Common myeloid progenitor, CD34-positive (primary cell): Measurements from ENCODE around the gene UBE2F.

Experiments
- CTCF ChIA-PET: fragments of 350-600 bp; sonication (Branson Sonifier 250); formaldehyde crosslinking; loops from one replicate; lab custom pipeline; 2021; ENCODE audit warnings: antibody characterized with exemption; lab: Charles Lee
- POLR2A ChIA-PET: fragments of 350-600 bp; sonication (Branson Sonifier 250); formaldehyde crosslinking; loops from one replicate; lab custom pipeline; 2021; ENCODE audit warnings: antibody characterized with exemption; lab: Charles Lee
- DNase-seq, 3 donors: peaks; one replicate each; pipeline versions ENCODE4 v3.0.0 to v3.0.0-alpha.2; 2013
- H3K27ac ChIP-seq, 2 experiments: 1 replicate in 1 of 2; 2 replicates in 1 of 2; pipeline ENCODE4 v1.7.0; 2013; ENCODE audit warnings: inconsistent platforms in 2 of 2, low read length in 2 of 2, mild to moderate bottlenecking in 2 of 2, low read depth in 1 of 2, moderate library complexity in 1 of 2; ENCODE audit not compliant: severe bottlenecking in 2 of 2, insufficient read depth in 1 of 2, poor library complexity in 1 of 2
- H3K27me3 ChIP-seq, 5 experiments: replicated peaks in 2 of 5; 1 replicate in 3 of 5; 2 replicates in 2 of 5; pipeline versions ENCODE4 v1.6.1 to v1.7.0; 2013; ENCODE audit warnings: low read length in 4 of 5, mild to moderate bottlenecking in 2 of 5, moderate library complexity in 2 of 5, inconsistent platforms in 1 of 5; ENCODE audit not compliant: insufficient read depth in 5 of 5, control insufficient read depth in 4 of 5
- H3K36me3 ChIP-seq, 4 experiments: 1 replicate in 2 of 4; 2 replicates in 2 of 4; pipeline versions ENCODE4 v1.6.1 to v1.7.0; 2013; ENCODE audit warnings: low read length in 3 of 4, control low read depth in 1 of 4, mild to moderate bottlenecking in 1 of 4; ENCODE audit not compliant: control insufficient read depth in 4 of 4, insufficient read depth in 4 of 4
- H3K4me1 ChIP-seq, 4 experiments: 1 replicate in 3 of 4; 2 replicates in 1 of 4; pipeline versions ENCODE4 v1.6.1 to v1.7.1; 2013; ENCODE audit warnings: low read length in 3 of 4, mild to moderate bottlenecking in 3 of 4, control low read depth in 1 of 4, inconsistent platforms in 1 of 4, moderate library complexity in 1 of 4; ENCODE audit not compliant: control insufficient read depth in 4 of 4, insufficient read depth in 4 of 4; ENCODE audit errors: control extremely low read depth in 1 of 4
- H3K4me3 ChIP-seq, 7 experiments: 1 replicate in 4 of 7; 2 replicates in 3 of 7; pipeline versions ENCODE4 v1.5.1 to v1.7.0; 2013; ENCODE audit warnings: mild to moderate bottlenecking in 7 of 7, low read length in 6 of 7, moderate library complexity in 6 of 7, inconsistent platforms in 2 of 7, low read depth in 2 of 7, control low read depth in 1 of 7; ENCODE audit not compliant: insufficient read depth in 4 of 7, control insufficient read depth in 1 of 7; ENCODE audit errors: extremely low read depth in 1 of 7
- H3K9me3 ChIP-seq, 5 experiments: 1 replicate in 4 of 5; 2 replicates in 1 of 5; pipeline versions ENCODE4 v1.6.1 to v1.7.1; 2013; ENCODE audit warnings: low read length in 4 of 5, mild to moderate bottlenecking in 2 of 5, inconsistent platforms in 1 of 5, low read depth in 1 of 5, moderate library complexity in 1 of 5; ENCODE audit not compliant: control insufficient read depth in 4 of 5, insufficient read depth in 2 of 5; ENCODE audit errors: control extremely low read depth in 1 of 5
- WGBS: methylation state at CpG from one replicate; pipeline ENCODE4 v1.1.5; 2013; ENCODE audit not compliant: insufficient coverage; 5-methylcytosine and 5-hydroxymethylcytosine counted together

Gene UBE2F

DNA sequence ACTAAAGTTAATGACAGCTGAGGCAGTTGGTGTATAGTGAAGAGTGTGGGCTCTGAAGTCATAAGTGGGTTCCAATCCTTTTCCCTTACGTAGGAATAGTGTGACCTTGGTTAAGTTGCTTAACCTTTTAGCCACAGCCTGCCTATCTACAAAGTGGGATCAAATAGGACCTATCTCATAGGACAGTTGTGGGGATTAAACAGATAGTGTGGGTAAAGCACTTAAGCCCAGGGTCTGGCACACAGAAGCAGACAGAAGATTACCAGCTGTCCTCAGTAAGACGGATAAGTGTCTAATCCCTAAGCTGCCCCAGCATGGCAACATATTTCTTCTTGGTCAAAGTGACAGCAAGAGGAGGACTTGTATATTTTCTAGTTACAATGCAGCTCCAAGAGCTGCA lies 28.2 kb downstream of the UBE2F start:
- WGBS = 100% methylated on average over 1 of the region's 2 CpGs
- Histone ChIP-seq H3K4me1 (peaks cover 0 to 5% (median 1%) of the 10 kb centered on the region in 4 experiments), H3K4me3 (no peak overlapping the region), H3K27me3 (no peaks in the 10 kb centered on the region), H3K9me3 (peaks cover 0 to 2% (median 0%) of the 10 kb centered on the region in 5 experiments), H3K36me3 (peaks cover 8 to 48% (median 23%) of the 10 kb centered on the region in 4 experiments), H3K27ac (no peak overlapping the region)
- ChIA-PET CTCF (interaction anchor here (1.0 kb wide), 1 partner anchor 14 kb away, joined by 3 read pairs; no protein-coding TSS in a partner anchor), POLR2A (no interaction called here)
- peak in 1 of 3 donors; percentile 8 for DNase-seq

DNA sequence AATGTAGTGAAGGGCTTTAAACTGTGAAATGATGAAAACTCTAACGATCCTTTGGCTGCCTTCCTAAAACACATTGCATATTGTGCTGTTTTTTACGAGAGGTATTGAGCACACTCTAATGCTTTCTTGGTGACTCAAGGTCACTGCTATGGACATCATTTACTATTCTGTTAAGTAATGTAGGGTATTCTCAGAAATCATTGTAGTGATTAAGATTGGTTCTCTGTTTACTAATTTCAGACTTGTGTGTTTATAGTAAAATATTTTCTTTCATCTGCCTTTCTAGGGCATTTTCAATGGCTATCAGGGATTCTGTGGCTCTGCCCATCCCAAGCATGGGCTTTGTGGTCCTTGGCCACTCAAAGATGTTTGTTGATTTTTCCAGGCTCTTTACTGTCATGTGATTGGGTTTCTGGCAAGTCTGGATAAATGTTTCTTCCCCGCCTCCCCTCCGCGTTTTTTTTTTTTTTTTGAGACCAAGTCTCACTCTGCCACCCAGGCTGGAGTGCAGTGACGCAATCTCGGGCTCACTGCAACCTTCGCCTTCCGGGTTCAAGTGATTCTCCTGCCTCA lies 29.3 kb downstream of the UBE2F start:
- CTCF ChIA-PET = no interaction called here
- H3K27me3 ChIP-seq = no peaks in the 10 kb centered on the region
- H3K36me3 ChIP-seq = peaks cover 8 to 48% (median 21%) of the 10 kb centered on the region in 4 experiments
- peaks cover 0 to 5% (median 1%) of the 10 kb centered on the region in 4 experiments for H3K4me1 ChIP-seq
- DNase-seq = no peak
- no peak overlapping the region for H3K27ac ChIP-seq
- no peak overlapping the region for H3K4me3 ChIP-seq
- POLR2A ChIA-PET = no interaction called here
- WGBS = 94% methylated on average over 2 of the region's 9 CpGs
- H3K9me3 ChIP-seq = peaks cover 0 to 2% (median 0%) of the 10 kb centered on the region in 5 experiments

DNA sequence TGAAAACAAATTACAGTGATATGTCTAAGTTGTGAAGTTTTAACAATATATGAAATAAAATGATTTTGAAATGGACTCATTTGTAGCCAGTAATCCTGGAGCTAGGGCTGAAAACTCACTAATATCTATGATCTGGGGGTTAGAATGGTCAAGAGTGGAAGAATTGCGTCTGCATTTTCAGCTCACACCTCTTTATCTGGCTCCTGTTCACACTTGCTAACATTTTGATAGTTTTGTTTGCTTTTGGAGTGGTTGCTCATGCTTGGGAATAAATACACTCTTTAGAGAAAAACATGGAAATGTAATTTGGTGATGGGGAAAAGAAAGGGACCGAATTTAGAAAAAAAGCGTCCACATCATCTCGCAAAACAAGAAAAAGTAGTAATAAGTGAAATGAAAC lies 30.7 kb downstream of the UBE2F start:
- DNase-seq = no peak
- Histone ChIP-seq H3K9me3 (peaks cover 0 to 2% (median 0%) of the 10 kb centered on the region in 5 experiments), H3K4me3 (no peak overlapping the region), H3K27ac (no peak overlapping the region), H3K27me3 (no peaks in the 10 kb centered on the region), H3K4me1 (peaks cover 0 to 5% (median 1%) of the 10 kb centered on the region in 4 experiments), H3K36me3 (peaks cover 3 to 36% (median 15%) of the 10 kb centered on the region in 4 experiments)
- POLR2A ChIA-PET = interaction anchor here (0.5 kb wide), 1 partner anchor 189 kb away, joined by 4 read pairs; no protein-coding TSS in a partner anchor
- WGBS = 63% methylated on average over 3 of the region's 4 CpGs
- CTCF ChIA-PET = interaction anchor here (0.7 to 1.4 kb wide), 4 partner anchors 16 to 159 kb away, joined by 3 read pairs; no protein-coding TSS in a partner anchor

DNA sequence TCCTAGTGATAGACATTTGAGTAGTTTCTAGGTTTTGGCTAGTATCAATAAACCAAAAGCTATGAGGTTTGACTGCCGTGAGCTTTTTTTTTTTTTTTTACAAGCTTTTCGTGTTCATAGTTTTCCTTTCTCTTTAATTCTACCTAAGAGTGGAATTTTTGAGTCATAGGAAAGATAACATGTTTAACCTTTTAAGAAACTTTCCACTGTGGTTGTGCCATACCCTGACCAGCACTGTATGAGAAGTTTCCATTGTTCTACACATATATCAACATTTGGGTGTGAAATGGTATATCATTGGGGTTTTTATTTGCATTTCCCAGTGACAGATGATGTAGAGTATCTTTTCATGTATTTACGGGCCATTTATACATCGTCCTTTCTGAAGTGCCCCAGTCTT lies 31.7 kb downstream of the UBE2F start:
- Histone ChIP-seq H3K36me3 (peaks cover 0 to 33% (median 14%) of the 10 kb centered on the region in 4 experiments), H3K27ac (no peak overlapping the region), H3K27me3 (no peaks in the 10 kb centered on the region), H3K4me3 (peak overlapping the region in 2 of 7 experiments; percentile 38 to 42), H3K9me3 (peaks cover 0 to 2% (median 0%) of the 10 kb centered on the region in 5 experiments), H3K4me1 (peaks cover 0 to 5% (median 3%) of the 10 kb centered on the region in 4 experiments)
- ChIA-PET CTCF (no interaction called here), POLR2A (no interaction called here)
- 80% methylated on average over 1 of the region's 4 CpGs for WGBS
- DNase-seq = peak in 2 of 3 donors; percentile 55 to 56

DNA sequence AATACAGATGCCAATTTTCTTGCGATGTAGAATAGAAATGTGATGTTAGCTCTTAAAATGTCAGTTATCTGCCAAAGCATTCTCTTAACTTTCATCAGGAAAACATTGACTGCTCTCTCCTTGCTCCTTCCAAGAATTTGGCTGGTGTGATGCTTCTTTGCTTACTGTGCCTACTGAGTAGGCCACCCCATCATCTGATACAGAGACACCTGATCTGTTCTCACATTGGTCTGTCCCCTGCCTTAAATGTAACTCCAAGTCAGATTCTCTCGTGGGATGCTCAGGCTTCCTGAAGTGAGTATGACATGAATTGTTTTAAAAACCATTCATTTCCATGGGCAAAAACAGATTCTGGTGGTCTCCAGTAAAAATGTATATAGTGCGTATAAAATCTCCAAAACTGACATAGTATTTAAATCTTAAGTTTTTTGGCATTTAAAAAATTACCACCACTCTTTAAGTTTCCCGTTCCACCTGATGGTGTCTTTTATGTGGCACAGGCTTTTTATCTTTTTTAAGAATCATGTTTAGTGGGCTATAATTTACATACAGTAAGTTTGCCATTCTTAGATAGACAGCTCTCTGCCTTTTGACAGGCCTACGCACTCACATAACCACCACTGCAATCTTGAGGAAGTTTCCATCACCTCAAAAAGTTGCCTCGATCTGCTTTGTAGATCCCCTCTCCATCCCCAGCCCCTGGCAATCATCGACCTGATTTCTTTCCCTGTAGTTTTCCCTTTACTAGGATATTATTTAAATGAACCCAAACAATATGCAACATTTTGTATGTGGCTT lies 36.6 kb downstream of the UBE2F start:
- Histone ChIP-seq H3K36me3 (peaks cover 0 to 8% (median 2%) of the 10 kb centered on the region in 4 experiments), H3K4me3 (no peak overlapping the region), H3K27ac (no peak overlapping the region), H3K27me3 (no peaks in the 10 kb centered on the region), H3K9me3 (peaks cover 0 to 2% (median 0%) of the 10 kb centered on the region in 5 experiments), H3K4me1 (peaks cover 0 to 12% (median 9%) of the 10 kb centered on the region in 4 experiments)
- WGBS = 100% methylated on average over 3 of the region's 7 CpGs
- POLR2A ChIA-PET = no interaction called here
- peak in 2 of 3 donors; percentile 10 to 21 for DNase-seq
- CTCF ChIA-PET = interaction anchor here (0.7 kb wide), 1 partner anchor 47 kb away, joined by 3 read pairs; no protein-coding TSS in a partner anchor

DNA sequence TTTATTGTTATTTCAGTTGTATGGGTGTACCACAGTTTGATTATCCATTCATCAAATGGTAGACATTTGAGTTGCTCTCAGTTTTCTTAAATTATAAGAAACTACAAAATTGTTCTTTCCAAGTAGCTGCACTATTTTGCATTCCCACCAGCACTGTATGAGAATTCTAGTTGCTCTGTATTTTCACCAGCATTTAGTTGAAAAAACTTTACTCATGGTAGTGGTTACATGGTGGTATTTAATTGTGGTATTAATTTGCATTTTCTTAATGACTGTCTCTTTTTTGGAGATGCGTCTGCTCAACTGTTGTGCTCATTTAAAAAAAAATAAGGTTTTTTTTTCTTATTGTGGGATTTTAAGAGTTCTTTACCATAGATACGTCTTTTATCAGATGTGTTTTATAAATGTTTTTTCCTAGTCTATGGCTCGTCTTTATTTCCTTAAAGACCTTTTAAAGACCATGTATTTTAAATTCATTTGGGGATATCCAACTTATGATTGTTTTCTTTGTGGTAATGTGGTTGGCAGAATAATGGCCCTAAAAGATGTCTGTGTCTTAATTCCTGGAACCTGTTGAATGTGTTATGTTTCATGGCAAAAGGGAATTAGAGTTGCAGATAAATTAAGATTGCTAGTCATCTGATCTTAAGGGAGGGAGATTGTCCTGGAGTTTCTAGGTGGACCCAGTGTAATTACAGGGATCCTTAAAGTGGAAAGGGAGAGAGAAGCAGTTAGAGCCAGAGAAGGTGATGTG lies 37.4 kb downstream of the UBE2F start:
- H3K36me3 ChIP-seq = peaks cover 0 to 8% (median 2%) of the 10 kb centered on the region in 4 experiments
- 100% methylated on average over 1 of the region's 3 CpGs for WGBS
- POLR2A ChIA-PET = no interaction called here
- peaks cover 0 to 2% (median 0%) of the 10 kb centered on the region in 5 experiments for H3K9me3 ChIP-seq
- CTCF ChIA-PET = no interaction called here
- no peak overlapping the region for H3K4me3 ChIP-seq
- H3K27ac ChIP-seq = no peak overlapping the region
- peaks cover 0 to 12% (median 7%) of the 10 kb centered on the region in 4 experiments for H3K4me1 ChIP-seq
- no peak for DNase-seq
- no peaks in the 10 kb centered on the region for H3K27me3 ChIP-seq
